ENCODE results near the gene DSC1. TPM values are rescaled to one million over a fixed set of nuclear protein-coding genes. Genes with fewer than 3 reads are reported as not detected.
A peak's percentile ranks its signal among the peaks of the same experiment; 100 is the strongest.

The DSC1 gene
- total RNA-seq, 4 donors from 2014 or later = 0.35 TPM; not detected in 3

GRCh38 chr18:31203096-31203793 lies 40.6 kb upstream of the DSC1 start:
- Histone ChIP-seq H3K9me3 (no peaks in the 10 kb centered on the region), H3K27ac (peak overlapping the region in 2 of 4 donors; percentile 65 to 77), H3K4me1 (peaks cover 0 to 14% (median 0%) of the 10 kb centered on the region in 4 donors), H3K36me3 (no peaks in the 10 kb centered on the region), H3K27me3 (no peaks in the 10 kb centered on the region), H3K4me3 (peak overlapping the region in 2 of 4 donors; percentile 16 to 30)
- no peak for TF ChIP-seq POLR2A (IDR thresholded peaks at IDR 0.05)
- TF ChIP-seq, protein P1, sequence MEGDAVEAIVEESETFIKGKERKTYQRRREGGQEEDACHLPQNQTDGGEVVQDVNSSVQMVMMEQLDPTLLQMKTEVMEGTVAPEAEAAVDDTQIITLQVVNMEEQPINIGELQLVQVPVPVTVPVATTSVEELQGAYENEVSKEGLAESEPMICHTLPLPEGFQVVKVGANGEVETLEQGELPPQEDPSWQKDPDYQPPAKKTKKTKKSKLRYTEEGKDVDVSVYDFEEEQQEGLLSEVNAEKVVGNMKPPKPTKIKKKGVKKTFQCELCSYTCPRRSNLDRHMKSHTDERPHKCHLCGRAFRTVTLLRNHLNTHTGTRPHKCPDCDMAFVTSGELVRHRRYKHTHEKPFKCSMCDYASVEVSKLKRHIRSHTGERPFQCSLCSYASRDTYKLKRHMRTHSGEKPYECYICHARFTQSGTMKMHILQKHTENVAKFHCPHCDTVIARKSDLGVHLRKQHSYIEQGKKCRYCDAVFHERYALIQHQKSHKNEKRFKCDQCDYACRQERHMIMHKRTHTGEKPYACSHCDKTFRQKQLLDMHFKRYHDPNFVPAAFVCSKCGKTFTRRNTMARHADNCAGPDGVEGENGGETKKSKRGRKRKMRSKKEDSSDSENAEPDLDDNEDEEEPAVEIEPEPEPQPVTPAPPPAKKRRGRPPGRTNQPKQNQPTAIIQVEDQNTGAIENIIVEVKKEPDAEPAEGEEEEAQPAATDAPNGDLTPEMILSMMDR (IDR thresholded peaks at IDR 0.05) = no peak
- peak in 2 of 3 donors; percentile 61 to 63 for DNase-seq

DNA sequence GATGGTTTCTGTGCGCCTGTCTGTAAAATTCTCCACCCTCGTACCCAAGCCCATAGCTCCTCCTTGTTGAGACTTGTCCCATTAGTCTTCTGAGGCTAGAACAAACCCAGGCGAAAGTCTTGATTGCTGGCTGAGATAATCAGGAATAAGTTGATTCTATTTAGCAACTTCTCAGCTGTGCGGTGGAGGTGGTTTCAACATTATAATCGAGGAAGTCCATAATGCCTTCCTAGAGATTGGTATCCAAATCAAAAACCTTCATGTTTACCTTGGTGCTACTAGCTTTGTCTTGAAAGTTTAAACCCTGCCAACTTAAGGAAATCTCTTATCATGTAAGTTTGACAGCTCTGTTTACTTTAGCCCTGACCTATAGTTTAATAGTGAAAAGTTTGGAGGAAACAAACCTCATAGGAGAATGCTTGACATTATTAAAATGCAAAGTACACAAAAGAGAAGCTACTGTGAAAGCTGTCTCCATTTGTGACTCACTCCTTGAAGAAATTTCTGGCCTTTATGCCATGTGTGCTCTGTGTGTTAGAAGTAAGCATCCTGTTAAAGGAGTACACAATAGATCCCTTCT lies 36.6 kb upstream of the DSC1 start:
- Histone ChIP-seq H3K4me1 (no peaks in the 10 kb centered on the region), H3K36me3 (no peaks in the 10 kb centered on the region), H3K27me3 (no peaks in the 10 kb centered on the region), H3K4me3 (no peak overlapping the region), H3K9me3 (no peaks in the 10 kb centered on the region), H3K27ac (no peak overlapping the region)
- no peak for TF ChIP-seq POLR2A (IDR thresholded peaks at IDR 0.05)
- TF ChIP-seq, protein P1 (IDR thresholded peaks at IDR 0.05) = no peak
- DNase-seq = no peak

GRCh38 chr18:31197676-31198075 lies 35.0 kb upstream of the DSC1 start:
- no peak overlapping the region for H3K27ac ChIP-seq
- H3K36me3 ChIP-seq = no peaks in the 10 kb centered on the region
- peak in 1 of 3 donors; percentile 64 for DNase-seq
- no peaks in the 10 kb centered on the region for H3K9me3 ChIP-seq
- H3K27me3 ChIP-seq = no peaks in the 10 kb centered on the region
- no peak overlapping the region for H3K4me3 ChIP-seq
- no peaks in the 10 kb centered on the region for H3K4me1 ChIP-seq
- TF ChIP-seq, protein P1 (IDR thresholded peaks at IDR 0.05) = no peak
- TF ChIP-seq POLR2A (IDR thresholded peaks at IDR 0.05) = no peak

- Histone ChIP-seq H3K27me3 (no peaks in the 10 kb centered on the region), H3K36me3 (no peaks in the 10 kb centered on the region), H3K27ac (no peak overlapping the region), H3K4me3 (no peak overlapping the region), H3K9me3 (no peaks in the 10 kb centered on the region), H3K4me1 (no peaks in the 10 kb centered on the region)
- DNase-seq = no peak
- no peak for TF ChIP-seq POLR2A (IDR thresholded peaks at IDR 0.05)
- TF ChIP-seq, protein P1 (IDR thresholded peaks at IDR 0.05) = no peak
Observed at GRCh38 chr18:31195063-31195462, 32.4 kb upstream of the DSC1 start.

DNA sequence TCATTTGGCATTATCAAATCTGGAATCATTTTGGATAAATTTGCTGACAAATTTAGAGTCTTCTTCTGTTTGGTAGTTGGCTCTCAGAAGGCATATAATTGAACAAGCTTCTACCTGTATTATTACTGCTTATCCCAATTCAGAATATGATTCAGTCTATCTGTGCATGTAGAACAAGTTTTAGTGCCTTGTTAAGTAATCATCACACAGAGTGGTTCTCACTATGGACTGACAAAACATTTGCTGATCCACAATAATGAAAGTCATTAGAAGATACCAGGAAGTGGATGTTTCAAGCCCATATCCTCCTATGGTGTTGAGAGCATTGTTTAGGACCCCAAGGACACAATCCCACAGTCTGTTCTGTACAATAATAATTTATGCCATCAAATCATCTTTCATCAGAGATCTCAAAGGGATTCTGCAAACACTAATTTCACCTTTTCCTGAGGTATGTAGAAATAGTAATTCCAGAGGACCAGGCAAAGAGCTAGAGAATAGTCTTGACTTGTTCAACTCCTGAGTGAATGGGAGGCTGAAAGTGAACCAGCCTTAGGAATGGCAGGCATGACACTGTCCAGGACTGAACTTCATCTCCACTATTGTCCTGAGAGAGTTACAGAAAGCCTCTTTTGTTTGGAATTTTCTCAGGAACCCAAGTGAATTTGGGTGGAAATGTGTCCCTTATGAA lies 29.6 kb upstream of the DSC1 start:
- TF ChIP-seq POLR2A (IDR thresholded peaks at IDR 0.05) = no peak
- TF ChIP-seq, protein P1 (IDR thresholded peaks at IDR 0.05) = no peak
- H3K27me3 ChIP-seq = no peaks in the 10 kb centered on the region

More for the DNA sequence above, 29.6 kb upstream of the DSC1 start:
- H3K27ac ChIP-seq = no peak overlapping the region
- H3K36me3 ChIP-seq = no peaks in the 10 kb centered on the region
- no peaks in the 10 kb centered on the region for H3K4me1 ChIP-seq
- no peaks in the 10 kb centered on the region for H3K9me3 ChIP-seq
- DNase-seq = no peak
- no peak overlapping the region for H3K4me3 ChIP-seq

Measured in Peyer's patch (tissue), 4 donors.